ENCODE results near the gene STOM.
"Not testable (repeated sequence)": the region's sequence is repeated elsewhere in the genome, so short reads cannot be mapped to it uniquely, and the experiment has no call there.

Gene STOM

GRCh38 chr9:121298689-121299466, 71.2 kb downstream of the STOM start:
- no peak for DNase-seq

GRCh38 chr9:121298016-121298538, 72.0 kb downstream of the STOM start:
- no peak for DNase-seq

GRCh38 chr9:121297389-121297788, 72.7 kb downstream of the STOM start:
- no peak for DNase-seq

GRCh38 chr9:121296213-121297127, 73.6 kb downstream of the STOM start:
- no peak for DNase-seq

GRCh38 chr9:121295662-121296191, 74.3 kb downstream of the STOM start:
- DNase-seq: no peak

GRCh38 chr9:121294866-121295661, 75.0 kb downstream of the STOM start:
- DNase-seq: no peak

GRCh38 chr9:121294151-121294743, 75.8 kb downstream of the STOM start:
- DNase-seq: no peak

GRCh38 chr9:121292801-121293241, 77.2 kb downstream of the STOM start:
- no peak for DNase-seq

- DNase-seq: no peak
Observed at GRCh38 chr9:121292051-121292450, 78.0 kb downstream of the STOM start.

- DNase-seq: not testable (repeated sequence)
Observed at GRCh38 chr9:121291536-121291935, 78.5 kb downstream of the STOM start.

GRCh38 chr9:121289772-121290370, 80.2 kb downstream of the STOM start:
- no peak for DNase-seq

GRCh38 chr9:121289026-121289771, 80.9 kb downstream of the STOM start:
- no peak for DNase-seq
